NCI-H460 (cell line): Measurements from ENCODE around the gene SGMS1. TPM values are rescaled to one million over a fixed set of nuclear protein-coding genes. Genes with fewer than 3 reads are reported as not detected.
"Not testable (repeated sequence)": the region's sequence is repeated elsewhere in the genome, so short reads cannot be mapped to it uniquely, and the experiment has no call there.

Experiments used
- DNase-seq: peaks from one replicate; pipeline ENCODE4 v3.0.0-alpha.2; 2016; ENCODE audit warnings: low read depth; ENCODE audit errors: extremely low read depth
- total RNA-seq: library from RNA; depleted of rRNA; stranded (reverse); fragments of >200 nt; shearing (Covaris generic); gene quantifications from 2 replicates; pipeline ENCODE4 v1.2.3, GENCODE V29; 2014

Gene SGMS1
- total RNA-seq, 1 experiment from 2014 or later, result 58.7 TPM

GRCh38 chr10:50387732-50388073 lies 236.1 kb downstream of the SGMS1 start:
- DNase-seq, result no peak

- no peak for DNase-seq
Observed at GRCh38 chr10:50387007-50387731, 236.6 kb downstream of the SGMS1 start.

GRCh38 chr10:50385624-50386023 lies 238.1 kb downstream of the SGMS1 start:
- no peak for DNase-seq

DNA sequence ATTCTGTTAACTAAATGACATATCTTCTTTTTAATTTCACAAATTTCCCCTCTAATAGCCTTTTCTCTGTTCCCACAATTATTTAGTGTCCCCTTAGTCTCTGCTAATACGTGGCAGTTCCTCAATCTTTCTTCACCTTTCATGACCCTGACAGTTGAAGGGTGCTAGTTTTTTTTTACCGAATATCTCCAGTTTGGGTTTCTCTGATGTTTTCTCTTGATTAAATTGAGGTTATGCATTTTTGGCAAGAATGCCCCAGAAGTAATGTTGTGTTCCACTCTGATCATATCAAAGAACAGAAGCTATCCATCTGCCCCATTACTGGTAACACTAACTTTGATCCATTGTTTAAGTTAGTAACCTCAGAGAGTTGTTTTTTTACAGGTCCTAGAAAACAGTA lies 238.9 kb downstream of the SGMS1 start:
- DNase-seq, result no peak

GRCh38 chr10:50384238-50384637 lies 239.5 kb downstream of the SGMS1 start:
- no peak for DNase-seq

- DNase-seq, result no peak
Observed at GRCh38 chr10:50382576-50383023, 241.2 kb downstream of the SGMS1 start.

GRCh38 chr10:50381642-50382041 lies 242.1 kb downstream of the SGMS1 start:
- DNase-seq, result no peak

GRCh38 chr10:50379616-50380015 lies 244.1 kb downstream of the SGMS1 start:
- DNase-seq, result no peak

GRCh38 chr10:50375745-50376144 lies 248.0 kb downstream of the SGMS1 start:
- DNase-seq, result no peak

GRCh38 chr10:50375051-50375452 lies 248.7 kb downstream of the SGMS1 start:
- DNase-seq, result no peak

GRCh38 chr10:50373821-50374501 lies 249.8 kb downstream of the SGMS1 start:
- no peak for DNase-seq

- DNase-seq, result no peak
Observed at GRCh38 chr10:50369931-50370330, 253.8 kb downstream of the SGMS1 start.

DNA sequence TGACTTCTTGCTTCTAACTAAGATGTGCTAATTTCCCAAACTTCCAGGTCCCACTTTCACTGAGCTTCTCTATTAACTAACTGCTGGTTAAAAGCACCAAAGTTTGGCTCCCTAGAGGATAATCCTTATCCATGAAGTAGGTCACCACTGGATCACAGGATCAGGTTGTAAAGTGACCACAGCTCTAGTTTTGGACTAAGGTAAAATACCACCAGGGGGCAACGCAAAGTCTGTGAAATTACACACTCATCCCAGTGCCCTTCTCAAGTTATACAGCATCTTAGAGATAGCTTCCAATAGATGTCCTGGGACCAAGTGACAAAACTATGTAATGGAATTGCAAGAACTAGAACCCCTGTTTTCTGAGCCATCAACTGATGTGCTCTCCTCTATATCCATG lies 256.0 kb downstream of the SGMS1 start:
- peak; percentile 15 for DNase-seq

DNA sequence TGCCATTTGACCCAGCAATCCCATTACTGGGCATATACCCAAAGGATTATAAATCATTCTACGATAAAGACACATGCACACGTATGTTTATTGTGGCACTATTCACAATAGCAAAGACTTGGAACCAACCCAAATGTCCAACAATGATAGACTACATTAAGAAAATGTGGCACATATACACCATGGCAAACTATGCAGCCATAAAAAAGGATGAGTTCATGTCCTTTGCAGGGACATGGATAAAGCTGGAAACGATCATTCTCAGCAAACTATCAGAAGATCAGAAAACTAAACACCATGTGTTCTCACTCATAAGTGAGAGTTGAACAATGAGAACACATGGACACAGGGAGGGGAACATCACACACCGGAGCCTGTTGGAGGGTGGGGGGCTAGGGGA lies 257.3 kb downstream of the SGMS1 start:
- DNase-seq, result not testable (repeated sequence)

GRCh38 chr10:50364730-50365129 lies 259.0 kb downstream of the SGMS1 start:
- not testable (repeated sequence) for DNase-seq

DNA sequence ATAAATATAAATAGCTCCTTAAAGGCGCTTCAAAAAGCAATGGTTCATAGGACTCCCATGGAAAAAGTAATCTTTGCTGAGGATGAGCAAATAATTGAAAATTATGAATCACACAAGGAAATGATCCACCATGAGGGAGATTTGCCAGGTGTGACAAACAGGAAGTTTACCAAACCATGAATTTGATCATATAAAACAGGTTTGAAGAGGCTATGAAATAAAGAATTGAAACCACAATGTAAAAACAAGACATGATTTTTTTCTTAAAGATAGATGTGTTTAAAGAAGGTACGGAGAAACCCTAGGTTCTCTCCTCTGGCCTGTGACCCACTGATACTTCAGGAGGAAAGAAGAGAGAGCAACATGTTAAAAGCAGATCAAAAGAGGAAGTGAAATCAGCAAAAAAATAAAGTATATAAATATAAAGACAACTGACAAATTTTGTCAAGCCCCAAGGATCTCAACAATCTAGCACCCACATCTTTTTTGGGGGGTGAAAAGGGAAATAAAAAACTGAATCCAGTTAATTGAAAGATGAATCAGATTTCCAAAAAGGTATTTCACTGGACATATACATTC lies 261.1 kb downstream of the SGMS1 start:
- no peak for DNase-seq

- DNase-seq, result no peak
Observed at GRCh38 chr10:50361946-50362345, 261.8 kb downstream of the SGMS1 start.

- no peak for DNase-seq
Observed at GRCh38 chr10:50360077-50360850, 263.5 kb downstream of the SGMS1 start.

DNA sequence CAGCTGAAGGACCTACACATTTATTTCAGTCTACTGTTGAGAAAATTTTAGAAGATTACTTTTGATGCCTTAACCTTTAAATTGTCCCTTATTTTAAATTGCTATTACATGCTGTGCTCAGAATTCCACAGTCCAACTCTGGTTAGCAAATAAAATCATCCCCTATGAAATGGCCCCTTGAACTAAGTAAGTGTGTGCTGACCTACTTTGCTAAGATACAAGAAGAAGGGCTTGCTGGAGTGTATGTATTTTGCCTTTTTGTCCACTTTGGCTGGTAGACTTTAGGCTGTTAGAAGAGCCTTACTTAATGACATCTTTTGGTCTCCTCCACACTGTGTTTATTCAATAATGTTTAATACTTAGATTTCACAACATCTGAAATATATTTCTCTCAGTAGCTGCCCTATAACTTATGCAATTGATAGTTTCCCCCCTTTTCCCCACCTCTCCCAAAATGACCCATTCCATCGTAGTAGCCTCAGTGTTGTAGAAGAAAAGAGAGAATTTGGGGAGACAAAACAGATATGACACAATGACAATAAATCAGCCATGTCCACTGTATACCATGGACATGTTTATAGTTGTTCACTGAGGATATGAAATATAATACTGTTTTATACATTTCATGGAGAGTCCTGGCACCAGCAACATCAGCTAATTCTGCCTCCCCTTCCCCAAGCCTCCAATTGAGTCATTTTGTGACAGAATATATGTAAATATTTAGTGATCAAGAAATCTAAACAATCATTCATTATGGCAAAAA lies 264.6 kb downstream of the SGMS1 start:
- no peak for DNase-seq

GRCh38 chr10:50358411-50358810 lies 265.3 kb downstream of the SGMS1 start:
- no peak for DNase-seq

- DNase-seq, result not testable (repeated sequence)
Observed at GRCh38 chr10:50356481-50356832, 267.3 kb downstream of the SGMS1 start.
